AG04450 (cell line): ENCODE measurements around the gene SDE2. TPM values are rescaled to one million over a fixed set of nuclear protein-coding genes. Genes with fewer than 3 reads are reported as not detected.

ENCODE experiments used
- CTCF ChIA-PET: fragments of 300-600, 350-600 bp; formaldehyde crosslinking; extraction: SDS; loops from one replicate; lab custom pipeline; 2022; ENCODE audit warnings: antibody characterized with exemption, inconsistent platforms; lab: Charles Lee
- POLR2A ChIA-PET: fragments of 350-600 bp; formaldehyde crosslinking; extraction: SDS; loops from one replicate; lab custom pipeline; 2021; ENCODE audit warnings: antibody characterized with exemption, inconsistent platforms; lab: Yijun Ruan, JAX
- DNase-seq: peaks from one replicate; pipeline ENCODE4 v3.0.0-alpha.2; 2011; ENCODE audit warnings: low read depth, low spot score
- H3K27ac ChIP-seq: one replicate; pipeline ENCODE4 v1.5.1; 2012; ENCODE audit warnings: low read depth, low read length, control low read depth
- H3K27me3 ChIP-seq: one replicate; pipeline ENCODE4 v1.6.0; 2012; ENCODE audit warnings: low read length; ENCODE audit not compliant: control insufficient read depth, insufficient read depth
- H3K4me3 ChIP-seq: 2 replicates; pipeline ENCODE4 v1.5.1; 2011; ENCODE audit warnings: mild to moderate bottlenecking, low read depth, low read length, control low read depth
- H3K9me3 ChIP-seq: 2 replicates; pipeline ENCODE4 v1.5.1; 2012; ENCODE audit warnings: low read length; ENCODE audit not compliant: control insufficient read depth, insufficient read depth
- CTCF ChIP-seq: IDR thresholded peaks from 2 replicates; pipeline ENCODE4 v1.5.1; 2011; ENCODE audit warnings: low read depth, low read length, control low read depth, inconsistent platforms
- polyA minus RNA-seq: library from RNA; depleted of rRNA, polyadenylated mRNA; stranded (reverse); fragments of >200 nt; gene quantifications from 2 replicates; pipeline ENCODE4 v1.2.3, GENCODE V29; 2011; rRNA and poly(A)+ RNA removed
- polyA plus RNA-seq: library from polyadenylated mRNA; depleted of rRNA; stranded (reverse); fragments of >200 nt; gene quantifications from 2 replicates; pipeline ENCODE4 v1.2.3, GENCODE V29; 2011; rRNA removed

The SDE2 gene
- polyA plus RNA-seq (12.7 and 15.9 TPM in 2 replicates), polyA minus RNA-seq (11.7 and 14.2 TPM in 2 replicates)

GRCh38 chr1:225999227-225999911 is at the start of gene SDE2:
TSS of gene SDE2 (minus strand) at chr1:225999343. CDS start at chr1:225999312, 31 bp downstream.
- ChIA-PET CTCF (interaction anchor here (1.1 to 1.4 kb wide), 2 partner anchors 13 to 66 kb away, joined by 5 to 9 read pairs; no protein-coding TSS in a partner anchor), POLR2A (interaction anchor here (0.6 to 1.3 kb wide), 11 partner anchors 12 to 572 kb away, joined by 3 to 40 read pairs (median 3); partner anchors contain the start of genes H3-3A, LBR and PYCR2)
- Histone ChIP-seq H3K27me3 (peaks cover 2% of the 10 kb centered on the region), H3K9me3 (no peaks in the 10 kb centered on the region), H3K4me3 (peak within 1 kb of the TSS; percentile 94), H3K27ac (peak within 1 kb of the TSS; percentile 82)
- DNase-seq, result peak; percentile 97
- no peak for TF ChIP-seq CTCF

GRCh38 chr1:226048886-226049285 is 49.7 kb upstream of the SDE2 start:
- ChIA-PET POLR2A (interaction anchor here (1.0 kb wide), 1 partner anchor 49 kb away, joined by 3 read pairs; the partner anchor contains the start of gene SDE2), CTCF (no interaction called here)
- no peak for TF ChIP-seq CTCF
- H3K9me3 ChIP-seq, result no peaks in the 10 kb centered on the region
- peaks cover 2% of the 10 kb centered on the region for H3K27me3 ChIP-seq
- no peak for DNase-seq
- no peak overlapping the region for H3K4me3 ChIP-seq
- no peak overlapping the region for H3K27ac ChIP-seq

GRCh38 chr1:226047495-226047894 is 48.4 kb upstream of the SDE2 start:
- CTCF ChIA-PET, result no interaction called here
- POLR2A ChIA-PET, result no interaction called here
- DNase-seq, result no peak

GRCh38 chr1:226046240-226046639 is 47.1 kb upstream of the SDE2 start:
- TF ChIP-seq CTCF, result no peak
- Histone ChIP-seq H3K9me3 (no peaks in the 10 kb centered on the region), H3K4me3 (no peak overlapping the region), H3K27ac (no peak overlapping the region), H3K27me3 (peaks cover 9% of the 10 kb centered on the region)
- ChIA-PET CTCF (no interaction called here), POLR2A (no interaction called here)
- DNase-seq, result no peak

More at GRCh38 chr1:226047495-226047894, 48.4 kb upstream of the SDE2 start:
- TF ChIP-seq CTCF, result no peak
- Histone ChIP-seq H3K27ac (no peak overlapping the region), H3K9me3 (no peaks in the 10 kb centered on the region), H3K27me3 (peaks cover 2% of the 10 kb centered on the region), H3K4me3 (no peak overlapping the region)

- Histone ChIP-seq H3K4me3 (no peak overlapping the region), H3K27me3 (peaks cover 18% of the 10 kb centered on the region), H3K27ac (no peak overlapping the region), H3K9me3 (no peaks in the 10 kb centered on the region)
- CTCF ChIA-PET, result no interaction called here
- TF ChIP-seq CTCF, result no peak
- no peak for DNase-seq
- POLR2A ChIA-PET, result interaction anchor here (0.8 kb wide), 1 partner anchor 10 kb away, joined by 3 read pairs; no protein-coding TSS in a partner anchor
Measured at GRCh38 chr1:226044514-226045101, 45.5 kb upstream of the SDE2 start.
